ENCODE results near the gene OGFOD3.
"Not testable (repeated sequence)": the region's sequence is repeated elsewhere in the genome, so short reads cannot be mapped to it uniquely, and the experiment has no call there.

OGFOD3 gene

GRCh38 chr17:82433560-82434215 lies 15.3 kb upstream of the OGFOD3 start:
- DNase-seq (ENCODE audit: low spot score), result no peak

DNA sequence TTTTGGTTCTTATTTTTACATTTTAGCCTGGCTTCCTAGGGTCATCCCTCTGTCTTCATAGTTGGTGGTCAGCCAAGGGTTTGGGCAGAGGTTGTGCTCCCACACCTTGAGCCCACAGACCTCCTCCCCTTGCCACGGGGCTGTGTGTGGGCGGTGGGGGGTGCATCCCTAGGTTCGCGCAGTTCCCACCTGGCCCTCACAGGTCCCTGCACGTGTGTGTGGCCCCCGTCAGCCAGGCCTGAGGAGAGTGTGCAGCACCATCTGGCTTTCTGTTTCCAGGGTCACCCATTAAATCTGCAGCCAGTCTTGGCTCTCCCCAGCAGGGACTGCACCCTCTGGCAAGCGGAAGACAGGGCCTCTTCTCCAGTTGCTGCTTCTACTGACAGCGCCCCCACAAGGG lies 13.6 kb upstream of the OGFOD3 start:
- no peak for DNase-seq (ENCODE audit: low spot score)

DNA sequence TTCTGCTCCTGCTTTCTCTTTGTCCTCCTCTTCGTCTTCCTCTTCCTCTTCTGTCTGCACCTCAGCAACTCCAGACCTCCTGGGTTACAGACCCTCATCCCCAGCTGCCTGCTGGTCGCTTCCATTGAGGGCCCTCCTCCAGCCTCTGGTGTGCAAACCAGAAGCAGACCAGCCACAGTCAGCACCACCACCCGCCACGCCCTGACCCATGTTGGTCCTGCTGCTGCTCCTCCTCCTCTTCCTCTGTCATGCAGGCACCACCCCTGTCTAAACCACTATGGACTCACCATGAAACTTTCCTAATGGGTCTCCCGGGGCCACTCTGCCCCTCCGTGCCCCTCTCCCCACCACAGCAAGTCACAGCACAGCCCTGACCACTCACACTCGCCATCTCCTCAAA lies 11.4 kb upstream of the OGFOD3 start:
- no peak for DNase-seq (ENCODE audit: low spot score)

- no peak for DNase-seq (ENCODE audit: low spot score)
Measured at GRCh38 chr17:82428546-82428945, 10.2 kb upstream of the OGFOD3 start.

- no peak for DNase-seq (ENCODE audit: low spot score)
Measured at GRCh38 chr17:82424863-82425159, 6.4 kb upstream of the OGFOD3 start.

GRCh38 chr17:82424001-82424862 lies 5.8 kb upstream of the OGFOD3 start:
- peak; percentile 56 for DNase-seq (ENCODE audit: low spot score)

DNA sequence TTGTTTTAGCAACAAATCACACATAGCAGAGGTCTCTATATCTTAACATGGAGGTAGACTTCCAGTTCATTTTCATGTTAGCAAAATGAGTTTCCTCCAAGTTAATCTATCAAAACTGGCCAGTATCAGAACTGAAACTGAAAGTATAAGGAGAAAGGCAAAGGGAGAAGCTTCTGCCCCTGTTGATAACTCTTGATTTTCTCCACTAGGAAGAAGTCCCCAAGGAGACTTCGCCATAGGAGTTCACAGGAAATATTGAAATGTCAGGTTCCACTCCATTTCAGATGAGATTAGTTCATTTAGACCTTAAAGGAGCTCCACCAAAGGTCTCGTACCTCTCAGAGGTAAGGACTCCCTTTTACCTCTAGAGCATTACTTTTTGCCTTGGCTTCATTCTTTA lies 1.2 kb upstream of the OGFOD3 start:
- DNase-seq (ENCODE audit: low spot score), result no peak

- no peak for DNase-seq (ENCODE audit: low spot score)
Measured at GRCh38 chr17:82416771-82417170, 1.6 kb downstream of the OGFOD3 start.

GRCh38 chr17:82416264-82416663 lies 2.1 kb downstream of the OGFOD3 start:
- DNase-seq (ENCODE audit: low spot score), result no peak

DNA sequence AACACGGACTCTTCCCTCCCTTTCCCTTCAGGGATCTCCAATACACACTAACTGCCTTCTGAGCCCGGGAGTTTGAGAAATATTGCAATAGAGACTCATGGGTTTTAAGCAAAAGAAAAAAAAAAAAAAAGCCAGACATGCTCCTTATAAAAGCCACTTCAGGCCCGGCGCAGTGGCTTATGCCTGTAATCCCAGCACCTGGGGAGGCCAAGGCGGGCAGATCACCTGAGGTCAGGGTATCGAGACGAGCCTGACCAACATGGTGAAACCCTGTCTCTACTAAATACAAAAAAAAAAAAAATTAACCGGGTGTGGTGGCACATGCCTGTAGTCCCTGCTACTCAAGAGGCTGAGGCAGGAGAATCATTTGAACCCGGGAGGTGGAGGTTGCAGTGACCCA lies 2.6 kb downstream of the OGFOD3 start:
- DNase-seq (ENCODE audit: low spot score), result no peak

GRCh38 chr17:82415336-82415735 lies 3.0 kb downstream of the OGFOD3 start:
- no peak for DNase-seq (ENCODE audit: low spot score)

DNA sequence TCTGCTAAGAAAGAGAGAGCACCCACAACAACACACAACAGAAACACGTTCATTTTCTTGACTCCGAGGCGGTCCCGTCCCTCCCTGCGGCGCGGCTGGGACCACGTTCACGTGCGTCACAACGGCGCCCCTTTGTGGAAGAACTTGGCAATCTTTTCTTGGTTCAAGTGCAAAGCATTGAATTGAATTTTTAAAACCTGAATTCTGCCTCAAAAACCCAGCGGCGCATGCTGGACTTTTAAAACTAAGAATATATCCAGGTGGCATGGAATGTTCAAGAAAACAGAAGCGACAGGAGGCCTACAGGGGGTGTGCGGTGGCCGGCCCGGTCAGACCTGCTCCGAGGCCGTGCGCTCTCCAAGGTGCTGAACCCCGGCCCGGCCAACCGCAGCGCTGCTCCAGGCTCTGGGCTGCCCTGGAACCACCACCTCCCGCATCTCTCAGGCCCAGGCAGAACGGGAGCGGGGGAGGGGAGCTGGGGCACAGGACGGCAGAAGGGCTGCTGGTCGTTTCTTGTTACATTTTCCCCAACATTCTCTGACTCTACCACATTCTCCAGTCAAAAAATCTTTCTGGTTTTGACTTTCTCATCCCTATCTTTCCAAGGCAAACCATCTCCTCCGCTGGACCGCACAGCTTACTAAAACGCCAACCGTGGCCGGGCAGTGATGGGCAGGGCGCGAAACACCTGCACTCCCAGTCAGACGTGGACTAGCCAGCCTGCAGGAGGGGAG lies 3.7 kb downstream of the OGFOD3 start:
- peak; percentile 67 for DNase-seq (ENCODE audit: low spot score)

DNA sequence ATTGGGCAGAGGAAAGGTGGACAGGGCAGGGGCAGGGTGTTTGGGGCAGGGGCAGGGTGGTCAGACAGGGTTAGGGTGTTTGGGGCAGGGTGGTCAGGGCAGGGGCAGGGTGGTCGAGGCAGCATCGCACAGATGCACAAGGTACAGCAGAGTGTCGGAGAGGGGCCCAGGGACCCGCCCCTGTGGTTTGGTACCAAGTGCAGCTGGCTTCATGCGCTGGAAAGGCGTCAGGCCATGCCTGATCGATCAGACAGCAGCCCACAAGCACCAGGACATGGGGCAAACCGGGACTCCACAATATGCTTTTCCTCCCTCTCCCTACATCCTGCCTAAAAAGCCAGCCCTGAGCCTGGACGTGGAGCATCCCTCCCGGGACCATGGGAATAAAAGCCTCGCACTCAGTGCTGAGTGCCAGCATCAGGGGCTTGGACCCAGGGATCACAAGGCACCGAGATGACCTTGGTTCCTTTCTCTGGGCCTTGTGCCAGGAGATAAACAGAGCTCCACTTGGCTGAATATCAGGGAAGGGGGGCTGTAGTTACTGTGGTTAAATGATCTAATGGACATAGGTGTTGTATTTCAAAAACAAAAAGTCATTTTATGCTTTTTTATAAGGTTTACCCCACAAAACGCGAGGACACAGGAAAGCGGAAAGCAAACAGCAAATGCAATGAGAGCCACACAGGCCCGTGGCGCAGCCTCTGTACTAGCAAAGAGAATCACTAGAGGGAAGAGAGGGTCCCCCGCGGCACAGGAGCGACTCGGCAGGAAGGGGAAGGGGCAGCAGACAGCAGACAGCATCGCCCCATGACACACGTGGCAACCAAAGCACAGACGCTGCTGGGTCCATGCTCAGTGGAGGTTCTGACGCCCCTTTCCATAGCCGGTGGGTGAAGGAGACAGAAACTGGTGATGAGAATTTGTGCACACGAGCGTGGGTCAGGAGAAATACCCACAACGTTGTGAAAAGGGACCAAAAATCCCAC lies 5.6 kb downstream of the OGFOD3 start:
- no peak for DNase-seq (ENCODE audit: low spot score)

GRCh38 chr17:82412081-82412480 lies 6.3 kb downstream of the OGFOD3 start:
- not testable (repeated sequence) for DNase-seq (ENCODE audit: low spot score)

- DNase-seq (ENCODE audit: low spot score), result no peak
Measured at GRCh38 chr17:82411396-82412053, 6.9 kb downstream of the OGFOD3 start.

DNA sequence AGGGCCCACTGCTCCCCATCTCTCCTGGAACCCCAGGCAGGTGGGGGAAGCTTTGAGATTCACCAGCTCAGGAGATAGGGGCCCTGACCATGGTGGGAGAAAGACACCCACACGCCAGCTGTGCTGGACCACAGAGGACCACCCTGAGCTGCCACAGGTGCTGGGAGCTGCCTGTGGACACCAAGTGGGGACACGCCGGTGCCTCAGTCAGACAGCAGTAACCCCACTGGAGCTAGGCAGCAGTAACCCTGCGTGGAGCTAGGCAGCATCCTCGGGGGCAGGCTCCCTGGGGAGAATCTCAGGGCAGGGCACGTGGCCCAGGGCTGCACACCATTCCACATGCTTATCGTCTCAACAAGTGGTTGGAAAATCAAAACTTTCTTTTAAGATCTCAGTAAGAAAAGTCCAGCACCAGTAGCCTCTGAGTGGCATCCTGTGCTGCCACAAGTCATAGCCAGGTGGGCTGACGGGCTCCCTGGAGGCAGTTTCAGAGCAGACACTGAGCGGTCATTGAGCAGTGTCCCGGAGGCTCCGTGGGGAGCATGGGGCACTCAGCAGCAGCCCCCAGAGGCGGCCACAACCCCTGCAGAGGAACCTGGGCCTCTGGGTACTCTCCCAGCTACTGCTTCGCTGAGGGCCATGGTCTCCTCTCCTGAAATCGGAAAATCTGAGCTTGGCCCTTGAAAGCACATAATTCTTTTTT lies 8.2 kb downstream of the OGFOD3 start:
- DNase-seq (ENCODE audit: low spot score), result no peak

DNA sequence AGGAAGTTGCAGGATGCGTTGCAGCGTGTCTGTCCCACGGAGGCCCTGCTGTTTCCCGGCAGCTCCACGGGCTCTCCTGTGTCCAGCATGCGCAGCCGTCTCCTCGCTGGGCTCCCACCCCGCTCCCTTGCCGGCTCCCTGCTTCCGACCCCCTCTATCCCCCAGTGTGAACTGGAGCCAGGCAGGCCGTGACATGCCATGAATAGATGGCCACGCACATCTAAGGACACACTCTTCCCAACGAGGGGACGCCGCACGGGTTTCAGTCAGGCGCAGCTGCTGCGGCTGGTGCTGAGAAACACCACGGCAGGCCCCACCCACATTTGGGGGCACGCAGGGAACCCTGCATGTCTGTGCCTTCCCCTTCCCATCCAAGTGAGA lies 9.5 kb downstream of the OGFOD3 start:
- DNase-seq (ENCODE audit: low spot score), result no peak

DNA sequence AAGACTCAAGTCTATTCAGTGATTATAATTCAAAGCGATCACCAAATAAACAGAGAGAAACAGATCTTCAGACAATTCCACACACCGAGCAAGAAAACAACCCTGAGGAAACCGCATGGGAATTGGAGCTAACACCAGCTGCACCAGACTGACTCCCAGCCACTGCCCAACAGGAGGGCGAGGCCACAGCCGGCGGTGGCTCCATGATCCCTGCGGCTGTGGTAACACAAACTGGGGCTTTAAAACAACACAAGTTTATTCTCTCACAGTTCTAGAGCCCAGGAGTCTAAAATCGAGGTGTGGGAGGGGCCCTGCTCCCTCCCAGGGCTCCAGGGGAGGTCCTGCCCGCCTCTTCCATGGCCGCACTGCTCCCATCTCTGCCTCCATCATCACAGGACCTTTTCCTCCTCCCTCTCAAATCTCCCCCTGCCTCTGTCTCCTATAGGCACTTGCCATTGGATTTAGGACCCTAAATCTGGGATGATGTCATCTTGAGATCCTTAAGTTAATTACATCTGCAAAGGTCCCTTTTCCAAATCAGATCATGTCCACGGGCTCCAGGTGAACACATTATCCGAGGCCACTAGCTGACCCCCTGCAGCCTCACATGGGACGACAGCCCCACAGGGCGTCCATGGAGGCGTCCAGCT lies 10.0 kb downstream of the OGFOD3 start:
- no peak for DNase-seq (ENCODE audit: low spot score)

DNA sequence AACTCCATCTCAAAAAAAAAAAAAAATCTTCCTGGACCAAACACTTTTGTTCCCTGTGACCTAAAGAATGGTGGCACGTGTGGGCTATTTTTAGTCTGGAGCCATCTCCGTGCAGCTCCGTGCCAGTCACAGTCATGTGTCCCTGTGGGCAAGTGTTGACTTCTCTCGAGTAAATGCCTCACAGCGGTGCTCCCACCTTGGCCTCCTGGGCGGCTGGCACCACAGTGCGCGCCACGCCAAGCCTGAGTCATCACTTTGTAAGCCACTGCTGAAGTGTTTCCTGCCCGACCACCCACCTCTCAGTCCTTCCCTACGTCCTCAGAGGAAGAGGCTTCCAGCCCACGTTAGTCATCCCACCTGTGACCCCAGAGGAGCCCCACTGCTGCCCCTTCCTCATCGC lies 11.1 kb downstream of the OGFOD3 start:
- no peak for DNase-seq (ENCODE audit: low spot score)

GRCh38 chr17:82406131-82406671 lies 12.2 kb downstream of the OGFOD3 start:
- DNase-seq (ENCODE audit: low spot score), result no peak
